Right ventricle myocardium inferior (tissue), 1 donor: Measurements from ENCODE around the gene CTIF. TPM values are rescaled to one million over a fixed set of nuclear protein-coding genes. Genes with fewer than 3 reads are reported as not detected.

ENCODE experiments used
- ATAC-seq: fragments of 200-7000 bp; cut with Tn5 transposase; one replicate; pipeline ENCODE4 v1.9.1; 2020; ENCODE audit warnings: mild to moderate bottlenecking, moderate library complexity
- DNase-seq: peaks from one replicate; pipeline ENCODE4 v3.0.0; 2021; ENCODE audit errors: missing footprints
- intact Hi-C: fragments of 100-400 bp; cut with DNase I; formaldehyde crosslinking; loops from one replicate; pipeline ENCODE4 v1.11.0; 2022
- total RNA-seq: library from RNA; stranded (reverse); fragmentation: NEBNext Ultra II Directional; extraction: Animal tissue kit (Norgen Biotek cat#: 25700); gene quantifications from one replicate; pipeline ENCODE4 v1.2.1, GENCODE V29; 2021
- donor health status: DM: no; HTN: yes; CAD: no; lungs with severe emphysema.

Gene CTIF
- total RNA-seq, 1 donor from 2014 or later: 74.0 TPM

DNA sequence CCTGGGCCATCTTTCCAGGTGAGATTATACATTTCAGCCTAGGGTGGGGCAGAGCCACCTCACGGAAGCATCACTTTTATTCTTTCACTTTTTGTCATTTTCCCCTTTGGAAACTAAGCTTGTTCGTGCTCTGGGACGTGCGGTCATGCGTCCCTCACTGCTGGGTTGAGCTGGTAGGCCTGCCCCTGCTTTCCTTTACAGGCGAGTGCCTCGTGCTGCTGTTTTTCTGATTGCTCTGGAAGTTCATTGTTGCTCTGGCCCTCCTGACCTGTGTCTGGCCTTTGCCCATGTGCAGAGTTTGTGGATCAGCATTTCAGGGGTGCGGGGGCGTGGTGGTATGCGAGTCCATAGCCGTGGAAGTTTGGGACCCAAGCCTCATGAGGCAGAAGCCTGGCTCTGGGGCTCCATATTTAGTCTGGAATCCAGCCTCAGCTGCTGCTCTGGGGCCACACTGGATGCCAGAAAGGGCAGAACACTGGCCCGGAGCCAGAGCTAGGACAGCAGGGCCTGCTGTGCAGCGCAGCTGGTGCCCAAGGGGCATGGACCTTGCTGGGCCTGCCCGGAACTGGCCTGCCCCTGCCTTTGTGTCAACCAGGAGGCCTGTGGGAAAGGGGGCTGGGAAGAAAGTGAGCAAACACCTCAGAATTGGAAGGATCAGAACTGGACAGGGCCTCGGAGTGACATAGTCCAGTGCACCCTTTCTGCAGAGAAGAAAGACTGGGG lies 51.1 kb downstream of the CTIF start:
- ATAC-seq (peak; percentile 73), DNase-seq (no peak)
- intact Hi-C loops: loop anchor here (2.0 kb wide), 1 partner anchor 41 kb away; no protein-coding TSS in a partner anchor

DNA sequence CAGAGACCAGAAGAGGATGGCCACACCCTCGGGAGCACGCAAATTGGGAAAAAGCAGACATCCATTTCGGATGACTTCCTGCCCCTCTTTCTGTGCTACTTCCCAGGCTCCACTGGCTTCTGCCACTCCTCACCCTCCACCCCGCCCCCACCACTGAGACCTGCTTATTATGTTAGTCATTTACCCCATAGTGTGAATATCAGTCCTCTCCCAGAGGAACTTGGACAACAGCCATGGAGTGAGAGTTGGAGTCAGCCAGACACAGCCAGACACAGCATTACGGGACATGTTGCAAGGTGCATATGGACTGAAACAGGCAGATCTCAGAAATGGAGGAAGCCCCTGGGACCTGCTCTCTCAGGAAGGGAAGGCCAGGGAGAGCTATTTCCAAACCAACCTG lies 51.8 kb downstream of the CTIF start:
- ATAC-seq (peak; percentile 21), DNase-seq (no peak)
- intact Hi-C loops: no loop called here

DNA sequence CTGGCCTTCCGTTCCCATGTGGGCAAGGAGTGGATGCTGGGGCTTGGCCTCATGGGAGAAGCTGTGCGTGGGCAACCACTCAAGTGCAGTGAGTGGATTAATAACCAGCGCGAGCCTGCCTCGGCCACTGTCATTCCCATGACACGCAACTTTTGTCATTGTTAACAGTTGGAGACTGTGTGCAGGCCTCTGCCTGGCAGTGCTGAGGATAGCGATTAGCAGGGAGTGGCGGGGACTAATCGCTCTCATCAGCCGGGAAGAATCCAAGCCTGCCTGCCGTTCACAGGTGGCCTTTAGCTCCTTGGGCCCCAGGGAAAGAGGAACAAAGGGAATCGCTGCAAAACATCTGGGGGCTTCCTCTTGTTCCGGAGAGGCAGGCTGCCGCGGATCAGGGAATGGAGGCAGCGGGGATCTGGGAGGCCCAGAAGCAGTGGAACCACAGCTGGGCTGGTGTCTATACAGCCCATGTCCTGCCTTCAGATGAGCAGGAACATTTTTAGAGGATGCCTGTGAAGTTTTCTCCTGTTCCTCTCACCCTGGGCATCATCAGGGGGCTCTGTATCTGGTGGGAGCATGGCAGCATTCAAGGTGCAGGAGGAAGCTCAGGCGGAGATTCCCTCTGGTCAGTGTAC lies 53.8 kb downstream of the CTIF start:
- no peak for DNase-seq

DNA sequence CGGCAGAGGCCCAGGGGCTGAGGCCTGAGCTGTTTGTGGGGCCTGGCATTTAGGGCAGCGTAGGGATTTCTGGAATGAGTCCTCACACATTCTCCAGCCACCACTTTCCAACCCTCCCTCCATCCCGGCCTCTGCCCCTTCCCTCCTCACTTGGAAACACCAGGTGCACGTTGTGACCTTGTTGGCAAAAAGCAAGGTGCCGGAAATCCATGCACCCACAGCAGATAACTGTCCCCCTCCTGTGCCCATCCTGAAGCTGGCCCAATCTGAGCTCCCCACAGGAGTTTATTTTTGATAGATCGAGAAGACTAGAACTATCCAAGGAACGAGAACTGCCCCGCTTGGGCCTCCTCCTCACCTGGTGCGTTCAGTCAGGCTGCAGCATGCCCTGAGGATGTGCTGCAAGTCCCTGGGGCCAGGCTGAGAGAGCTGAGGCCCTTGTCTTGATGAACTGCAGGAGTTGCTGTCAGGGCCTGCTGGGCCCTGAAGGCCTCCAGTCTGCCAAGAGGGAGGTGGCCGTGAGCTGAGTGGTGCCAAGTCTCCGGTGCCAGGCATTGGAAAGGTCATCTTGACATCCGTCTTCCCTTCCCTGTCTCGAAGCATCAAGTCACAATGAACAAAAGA lies 55.8 kb downstream of the CTIF start:
- intact Hi-C loops: no loop called here
- no peak for DNase-seq
- ATAC-seq: peak; percentile 69

More for the DNA sequence above, 53.8 kb downstream of the CTIF start:
- no peak for ATAC-seq
- intact Hi-C loops: no loop called here

DNA sequence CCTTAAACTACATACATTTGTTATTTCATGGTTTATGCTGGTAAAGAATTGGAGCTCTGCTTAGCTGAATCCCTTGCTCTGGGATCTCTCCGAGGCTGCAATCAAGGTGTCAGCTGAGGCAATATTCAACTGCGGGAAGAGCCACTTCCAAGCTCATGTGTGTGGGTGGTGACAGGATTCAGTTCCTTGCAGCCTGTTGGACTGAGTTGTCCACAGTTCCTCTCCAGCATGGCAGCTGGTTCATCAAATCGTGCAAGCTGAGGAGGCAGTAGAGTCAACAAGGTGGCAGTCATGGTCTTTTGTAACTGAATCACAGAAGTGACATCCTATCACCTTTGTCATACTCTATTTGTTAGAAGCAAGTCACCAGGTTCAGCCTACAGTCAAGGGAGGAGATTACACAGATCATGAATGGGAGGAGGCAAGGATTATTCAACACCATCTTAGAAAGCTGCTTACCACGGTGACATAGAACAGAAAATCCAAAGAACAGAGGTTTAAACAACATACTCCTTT lies 56.9 kb downstream of the CTIF start:
- no peak for DNase-seq
- intact Hi-C loops: no loop called here
- ATAC-seq: no peak

DNA sequence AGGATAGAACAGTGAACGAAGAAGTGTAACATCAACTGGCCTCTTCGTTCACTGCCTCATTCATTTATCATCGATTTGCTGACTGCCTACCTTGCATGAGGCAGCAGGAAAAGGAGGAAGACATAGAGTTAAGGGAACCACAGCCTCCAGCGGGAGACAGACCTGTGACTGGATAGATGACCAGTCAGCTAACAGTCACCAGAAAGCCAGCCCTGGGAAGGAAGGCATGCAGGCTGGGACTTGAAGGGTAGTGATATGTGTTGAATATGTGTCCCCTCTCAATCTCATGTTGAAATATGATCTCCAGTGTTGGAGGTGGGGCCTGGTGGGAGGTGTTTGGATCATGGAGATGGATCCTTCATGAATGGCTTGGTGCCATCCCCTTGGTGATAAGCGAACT lies 58.3 kb downstream of the CTIF start:
- no peak for DNase-seq
- ATAC-seq: no peak
- intact Hi-C loops: no loop called here

DNA sequence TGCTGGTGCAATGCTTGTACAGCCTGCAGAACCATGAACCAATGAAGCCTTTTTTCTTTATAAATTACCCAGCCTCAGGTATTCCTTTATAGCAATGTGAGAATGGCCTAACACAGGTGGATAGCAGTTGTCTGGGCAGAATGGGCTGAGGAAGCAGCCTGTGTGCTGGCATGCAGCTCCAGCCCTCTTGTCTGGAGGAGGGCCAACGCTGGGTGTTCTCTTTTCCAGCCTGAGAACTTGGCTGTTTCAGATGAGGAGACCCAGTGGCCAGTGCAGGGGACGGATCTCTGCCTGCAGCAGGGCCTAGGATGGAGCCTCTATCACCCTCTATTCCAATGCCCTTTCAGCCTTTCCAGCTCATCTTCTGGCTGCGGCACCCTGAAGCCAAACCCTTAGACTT lies 58.8 kb downstream of the CTIF start:
- ATAC-seq (no peak), DNase-seq (no peak)
- intact Hi-C loops: no loop called here

DNA sequence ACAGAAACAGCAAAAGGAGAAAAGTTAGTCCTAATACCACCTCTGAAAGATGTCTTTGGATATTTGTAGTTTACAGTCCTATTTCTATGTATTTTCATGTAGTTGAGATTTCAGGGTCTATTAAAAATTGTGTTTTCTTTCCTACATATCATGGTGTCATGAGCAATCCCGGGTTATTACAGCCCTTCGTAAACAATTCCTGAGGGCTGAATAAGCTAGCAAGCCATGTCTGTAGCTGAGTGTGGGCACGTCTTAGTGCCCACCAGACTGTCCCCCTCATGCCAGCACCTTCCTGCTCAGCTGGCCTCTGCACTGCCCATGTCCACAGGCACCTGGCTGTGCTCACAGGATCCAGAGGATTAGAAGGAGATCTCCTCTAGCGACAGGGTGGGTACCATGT lies 60.6 kb downstream of the CTIF start:
- no peak for DNase-seq
- no peak for ATAC-seq
- intact Hi-C loops: no loop called here

DNA sequence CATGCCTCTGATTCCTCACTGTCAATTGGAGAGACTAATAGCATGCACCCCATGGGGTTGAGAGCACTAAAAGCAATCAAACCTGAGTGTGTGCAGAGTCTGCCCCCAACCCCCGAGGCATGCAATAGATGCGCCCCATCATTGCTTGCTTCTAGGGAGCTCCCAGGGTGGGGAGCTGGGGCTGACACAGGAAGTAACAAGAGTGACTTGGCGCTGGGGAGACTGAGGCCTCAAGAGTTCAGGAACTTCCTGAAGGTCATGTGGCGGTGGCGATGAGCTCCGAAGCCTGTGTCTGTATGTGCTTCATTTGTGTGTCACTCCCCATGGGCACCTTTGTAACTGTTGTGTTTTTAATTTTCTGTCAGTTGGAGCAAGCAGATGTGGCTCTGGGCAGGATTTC lies 61.2 kb downstream of the CTIF start:
- intact Hi-C loops: no loop called here
- DNase-seq: no peak
- no peak for ATAC-seq

DNA sequence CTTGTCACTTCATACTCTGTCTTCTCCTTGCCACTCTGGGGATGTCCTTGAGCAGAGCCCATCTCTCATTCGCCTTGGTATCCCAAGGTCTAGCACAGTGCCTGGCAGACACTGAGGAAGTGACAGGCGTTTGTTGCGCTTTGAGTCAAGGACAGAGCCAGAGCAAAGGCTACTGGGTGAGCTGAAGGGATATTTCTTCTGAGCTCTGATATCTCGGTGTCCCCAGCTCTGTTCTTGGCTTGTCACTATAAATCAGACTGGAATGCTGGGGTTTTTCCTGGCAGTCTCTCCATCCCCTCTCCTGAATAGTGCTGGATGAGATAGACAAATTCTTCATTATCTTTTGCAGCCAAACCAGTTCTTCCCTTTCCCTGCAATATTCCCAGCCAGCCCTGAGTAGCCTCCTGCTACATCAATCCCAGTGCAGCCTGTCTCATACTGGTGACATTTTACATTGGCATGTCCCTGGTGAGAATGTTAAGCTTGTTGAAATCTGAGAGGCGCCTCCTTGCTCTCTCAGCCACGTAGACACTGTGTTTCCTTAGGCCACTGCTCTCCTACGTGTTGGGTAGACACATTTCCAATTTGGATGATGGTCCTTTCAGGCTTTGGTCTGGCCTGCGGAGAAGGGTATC lies 61.7 kb downstream of the CTIF start:
- ATAC-seq (peak; percentile 45), DNase-seq (no peak)
- intact Hi-C loops: no loop called here

DNA sequence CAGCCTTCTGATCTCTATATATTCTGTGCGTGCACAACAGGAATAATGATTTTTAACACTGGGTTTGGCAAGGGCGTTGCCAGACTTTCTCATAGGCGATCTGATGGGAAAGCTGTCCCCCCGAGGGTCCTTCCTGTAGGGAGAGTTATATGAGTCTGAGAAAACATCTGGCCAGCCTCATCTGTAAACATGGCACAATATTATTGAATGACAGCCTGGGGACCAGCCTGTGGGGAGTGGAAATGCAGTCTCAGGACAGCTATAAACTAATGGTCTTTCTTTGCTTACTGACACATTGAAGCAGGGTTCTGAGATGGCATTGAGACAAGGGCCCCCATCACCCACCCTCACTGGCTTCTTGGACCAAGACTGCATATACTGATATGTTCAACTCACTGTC lies 62.5 kb downstream of the CTIF start:
- intact Hi-C loops: no loop called here

DNA sequence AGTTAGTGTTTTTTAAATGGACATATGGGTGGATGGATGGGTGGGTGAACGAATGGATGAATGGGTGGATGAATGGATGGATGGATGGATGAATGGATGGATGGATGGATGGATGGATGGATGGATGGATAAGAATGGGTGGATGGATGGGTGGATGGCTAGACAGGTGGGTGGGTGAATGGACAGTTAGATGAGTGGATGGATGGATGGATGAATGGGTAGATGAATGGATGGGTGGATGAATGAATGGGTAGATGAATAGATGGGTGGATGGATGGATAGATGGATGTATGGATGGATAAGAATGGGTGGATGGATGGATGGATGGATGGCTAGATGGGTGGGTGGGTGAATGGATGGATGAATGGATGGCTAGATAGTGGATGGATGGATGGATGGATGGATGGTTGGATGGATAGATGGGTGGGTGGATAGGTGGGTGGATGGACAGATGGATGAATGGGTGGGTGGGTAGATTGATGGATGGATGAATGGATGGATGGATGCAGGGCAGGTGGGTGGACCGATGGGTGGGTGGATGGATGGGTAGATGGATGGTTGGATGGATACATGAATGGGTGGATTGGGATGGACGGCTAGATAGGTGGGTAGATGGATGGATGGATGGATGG lies 64.0 kb downstream of the CTIF start:
- DNase-seq: no peak

More for the DNA sequence above, 62.5 kb downstream of the CTIF start:
- ATAC-seq: no peak
- no peak for DNase-seq

DNA sequence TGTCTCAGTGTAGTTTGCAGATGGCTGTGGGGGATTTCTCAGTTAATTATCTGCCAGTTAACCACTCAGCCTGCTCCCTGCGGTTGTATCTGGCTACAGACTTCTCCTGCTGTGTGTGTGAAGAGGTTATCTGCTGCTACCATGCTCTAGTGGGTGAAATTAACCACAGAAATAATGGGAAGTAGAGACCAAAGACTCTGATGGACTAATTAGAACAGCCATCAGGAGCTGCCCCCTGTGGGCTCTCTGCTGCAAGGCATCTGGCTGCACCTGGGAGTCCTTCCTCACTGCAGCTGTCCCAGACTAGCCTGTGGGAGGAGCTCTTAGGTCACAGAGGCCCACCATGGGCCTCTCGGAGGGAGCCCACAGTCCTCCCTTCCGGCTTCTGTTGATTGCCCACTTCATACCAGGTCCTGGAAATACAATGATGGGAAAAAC lies 66.6 kb downstream of the CTIF start:
- ATAC-seq (no peak), DNase-seq (no peak)
- intact Hi-C loops: no loop called here

More for the DNA sequence above, 64.0 kb downstream of the CTIF start:
- intact Hi-C loops: no loop called here
- no peak for ATAC-seq

DNA sequence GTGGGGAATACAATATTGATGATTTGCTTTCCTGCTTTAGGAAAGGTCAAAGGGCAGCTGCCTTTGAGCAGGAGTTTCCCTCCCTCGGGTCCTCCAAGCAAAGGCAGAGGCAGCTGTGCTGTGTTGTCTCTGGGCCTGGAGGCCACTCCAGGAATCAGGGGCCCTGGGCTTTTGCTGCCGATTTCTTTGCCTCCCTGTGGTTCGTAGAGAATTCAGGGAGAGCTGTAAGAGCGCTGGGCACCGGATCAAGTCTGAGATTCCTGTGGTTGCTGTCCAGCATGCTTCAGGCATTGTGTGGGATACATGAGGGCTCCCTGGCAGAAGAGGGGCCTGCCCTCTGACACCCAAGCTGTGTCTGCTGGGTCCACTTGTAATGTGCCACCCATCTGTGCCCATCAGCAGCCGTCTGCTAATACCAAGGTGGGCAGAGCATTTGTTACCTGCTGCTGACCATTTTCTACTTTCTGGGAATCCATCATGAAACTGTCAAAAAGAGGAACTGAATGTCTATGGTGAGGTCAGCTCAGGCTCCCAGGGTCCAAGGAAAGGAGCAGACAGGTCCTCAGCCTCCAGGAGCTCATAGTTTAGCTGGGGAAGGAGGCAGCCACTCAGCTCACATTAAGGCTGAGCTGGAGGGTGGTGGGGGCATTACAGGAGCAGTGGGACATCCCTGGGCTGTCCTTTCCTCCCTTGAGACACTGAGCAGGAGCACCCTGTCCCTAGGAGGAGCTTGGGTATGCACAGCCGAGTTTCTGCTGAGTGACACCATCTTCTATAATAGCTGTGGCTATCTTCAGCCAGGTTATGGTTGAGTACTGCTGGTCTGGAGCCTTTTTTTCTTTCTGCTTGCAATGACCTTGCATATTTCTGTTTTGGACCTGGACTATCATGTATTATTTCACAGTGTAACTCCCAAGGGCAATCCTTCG lies 68.5 kb downstream of the CTIF start:
- peak; percentile 56 for ATAC-seq
- DNase-seq: no peak
- intact Hi-C loops: no loop called here

DNA sequence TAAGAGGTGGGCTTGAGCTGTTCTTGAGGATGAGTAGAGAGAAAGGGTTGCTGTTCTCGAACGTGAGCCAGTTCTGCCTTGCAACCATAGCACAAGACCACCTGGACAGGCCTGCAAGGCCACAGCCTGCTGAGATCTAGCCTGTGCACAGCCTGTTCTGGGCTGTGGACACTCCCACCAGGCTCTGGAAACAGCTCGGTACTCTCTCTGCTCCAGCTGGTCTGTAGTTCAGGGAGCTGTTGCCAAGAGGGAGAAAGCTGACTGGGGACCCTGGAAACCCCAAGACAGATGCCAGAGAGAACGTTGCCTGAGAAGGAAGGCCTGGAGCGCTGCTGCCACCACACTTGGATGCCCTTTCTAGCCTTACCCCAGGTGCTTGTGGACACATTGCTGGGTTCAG lies 69.8 kb downstream of the CTIF start:
- DNase-seq: no peak
- intact Hi-C loops: no loop called here
- no peak for ATAC-seq

DNA sequence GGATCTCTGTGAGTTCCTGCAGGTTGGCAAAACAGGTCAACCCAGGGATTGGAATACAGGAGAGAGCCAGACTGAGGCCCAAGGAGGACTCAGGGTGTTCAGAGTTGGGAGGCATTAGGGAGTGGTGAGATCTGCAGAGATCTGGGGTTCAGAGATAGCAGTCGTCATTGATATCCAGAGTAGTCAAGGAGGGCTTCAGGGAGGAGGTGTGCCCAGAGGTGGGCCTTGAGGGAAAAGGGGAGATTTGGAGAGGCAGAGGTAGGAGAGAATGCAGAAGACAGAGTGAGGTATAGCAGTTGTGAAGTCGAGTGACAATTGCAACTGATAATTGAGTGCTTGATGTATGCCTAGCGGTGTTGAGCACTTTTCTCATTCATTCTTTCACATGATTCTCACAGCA lies 70.3 kb downstream of the CTIF start:
- DNase-seq (no peak), ATAC-seq (no peak)
- intact Hi-C loops: no loop called here

DNA sequence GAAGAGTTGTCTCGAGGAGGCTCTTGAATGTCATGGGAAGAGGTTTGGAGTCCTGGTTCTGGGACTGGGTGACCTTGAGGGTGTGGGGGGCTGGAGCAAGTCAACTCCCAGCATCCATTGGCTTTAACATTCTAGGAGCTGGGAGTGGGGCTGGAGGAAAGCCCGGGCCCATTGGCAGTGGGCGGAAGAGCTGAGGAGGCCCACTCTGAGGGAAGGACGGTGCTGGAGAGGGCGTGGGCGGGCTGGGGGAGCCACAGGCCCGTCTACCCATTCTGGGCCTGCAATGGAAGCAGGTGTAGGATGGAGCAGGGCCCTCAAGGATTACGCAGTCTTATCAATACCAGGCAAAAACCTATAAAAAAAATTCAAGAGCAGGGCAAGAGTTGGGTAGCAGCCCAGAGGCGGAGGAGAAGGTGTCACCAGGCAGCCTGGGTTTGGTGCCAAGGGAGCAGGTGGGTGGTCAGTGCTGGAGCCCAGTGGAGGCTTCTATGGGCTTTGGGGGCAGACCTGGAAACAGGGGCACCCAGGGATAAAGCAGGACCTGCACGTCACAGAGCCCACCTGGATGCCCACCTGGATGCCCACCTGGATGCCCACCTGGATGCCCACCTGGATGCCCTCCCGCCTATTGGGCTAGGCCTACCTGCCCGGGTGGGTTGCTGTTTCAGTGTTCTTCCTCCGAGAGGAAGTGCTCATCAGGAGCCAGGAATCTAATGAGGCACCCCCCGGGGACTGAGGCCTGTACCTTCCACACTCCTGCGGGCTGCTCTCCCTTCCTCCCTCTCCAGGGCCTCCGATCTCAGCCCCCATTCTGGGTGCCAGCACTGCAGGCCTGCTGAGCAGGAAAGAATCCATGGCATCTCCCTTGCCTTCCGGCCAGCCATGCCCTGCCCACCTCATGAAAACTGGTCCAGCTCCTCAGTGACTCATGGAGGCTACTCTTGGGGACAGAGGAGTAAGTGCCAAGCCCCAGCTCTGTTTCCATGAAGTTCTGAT lies 71.3 kb downstream of the CTIF start:
- intact Hi-C loops: no loop called here
- ATAC-seq (peak; percentile 38), DNase-seq (no peak)
